ENCODE results near the gene GDF3.

DNA sequence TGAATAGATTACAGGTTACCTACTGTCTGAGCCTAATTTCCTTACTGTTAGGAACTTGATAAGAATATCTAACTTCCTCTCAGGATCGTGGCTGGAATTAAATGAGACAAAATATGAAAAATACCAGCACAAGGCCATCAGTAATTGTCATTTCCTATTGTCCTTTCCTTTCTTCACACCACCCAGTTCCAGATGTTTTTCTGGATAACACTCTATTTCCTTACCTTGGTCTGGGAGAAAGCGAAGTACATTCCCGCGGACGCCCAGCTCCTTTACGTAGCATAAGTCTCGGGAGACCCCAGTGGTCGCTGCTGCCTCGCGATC is 376 bp downstream of the GDF3 start:
- TF ChIP-seq, protein P1, sequence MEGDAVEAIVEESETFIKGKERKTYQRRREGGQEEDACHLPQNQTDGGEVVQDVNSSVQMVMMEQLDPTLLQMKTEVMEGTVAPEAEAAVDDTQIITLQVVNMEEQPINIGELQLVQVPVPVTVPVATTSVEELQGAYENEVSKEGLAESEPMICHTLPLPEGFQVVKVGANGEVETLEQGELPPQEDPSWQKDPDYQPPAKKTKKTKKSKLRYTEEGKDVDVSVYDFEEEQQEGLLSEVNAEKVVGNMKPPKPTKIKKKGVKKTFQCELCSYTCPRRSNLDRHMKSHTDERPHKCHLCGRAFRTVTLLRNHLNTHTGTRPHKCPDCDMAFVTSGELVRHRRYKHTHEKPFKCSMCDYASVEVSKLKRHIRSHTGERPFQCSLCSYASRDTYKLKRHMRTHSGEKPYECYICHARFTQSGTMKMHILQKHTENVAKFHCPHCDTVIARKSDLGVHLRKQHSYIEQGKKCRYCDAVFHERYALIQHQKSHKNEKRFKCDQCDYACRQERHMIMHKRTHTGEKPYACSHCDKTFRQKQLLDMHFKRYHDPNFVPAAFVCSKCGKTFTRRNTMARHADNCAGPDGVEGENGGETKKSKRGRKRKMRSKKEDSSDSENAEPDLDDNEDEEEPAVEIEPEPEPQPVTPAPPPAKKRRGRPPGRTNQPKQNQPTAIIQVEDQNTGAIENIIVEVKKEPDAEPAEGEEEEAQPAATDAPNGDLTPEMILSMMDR (conservative IDR thresholded peaks at IDR 0.05) = no peak
- no peak for TF ChIP-seq ZFX (IDR thresholded peaks at IDR 0.05)
